H9 (cell line): Measurements from ENCODE around the gene PSKH1. TPM values are rescaled to one million over a fixed set of nuclear protein-coding genes. Genes with fewer than 3 reads are reported as not detected.

Experiments used
- DNase-seq: peaks from one replicate; pipeline ENCODE4 v3.0.0-alpha.2; 2017
- H2AFZ ChIP-seq: one replicate; pipeline ENCODE4 v1.6.1; 2013; ENCODE audit warnings: mild to moderate bottlenecking, low read length, control low read depth, moderate library complexity
- H2AK5ac ChIP-seq: 2 replicates; pipeline ENCODE4 v1.6.1; 2013; ENCODE audit warnings: low read length, control low read depth, mixed read lengths; ENCODE audit not compliant: insufficient read length
- H2BK120ac ChIP-seq: one replicate; pipeline ENCODE4 v1.6.1; 2013; ENCODE audit warnings: low read depth, mild to moderate bottlenecking, low read length, control low read depth, inconsistent platforms; ENCODE audit not compliant: poor library complexity, severe bottlenecking
- H2BK12ac ChIP-seq: 2 replicates; pipeline ENCODE4 v1.6.1; 2013; ENCODE audit warnings: low read length, control low read depth, mixed read lengths, low read depth; ENCODE audit not compliant: insufficient read length
- H2BK15ac ChIP-seq: 2 replicates; pipeline ENCODE4 v1.6.1; 2013; ENCODE audit warnings: low read depth, low read length, control low read depth
- H2BK20ac ChIP-seq: one replicate; pipeline ENCODE4 v1.6.1; 2013; ENCODE audit warnings: low read depth, mild to moderate bottlenecking, low read length, control low read depth, inconsistent platforms; ENCODE audit not compliant: poor library complexity, severe bottlenecking
- H2BK5ac ChIP-seq: 2 replicates; pipeline ENCODE4 v1.6.1; 2013; ENCODE audit warnings: low read length, control low read depth, mixed read lengths; ENCODE audit not compliant: insufficient read length
- H3K14ac ChIP-seq: 2 replicates; pipeline ENCODE4 v1.6.1; 2013; ENCODE audit warnings: low read length, control low read depth; ENCODE audit not compliant: insufficient read depth
- H3K18ac ChIP-seq: 2 replicates; pipeline ENCODE4 v1.6.1; 2013; ENCODE audit warnings: low read depth, mild to moderate bottlenecking, mixed read lengths, low read length, control low read depth; ENCODE audit not compliant: insufficient read length
- H3K23ac ChIP-seq: 2 replicates; pipeline ENCODE4 v1.6.1; 2013; ENCODE audit warnings: low read length, control low read depth, mixed read lengths, low read depth; ENCODE audit not compliant: insufficient read length
- H3K23me2 ChIP-seq: 2 replicates; pipeline ENCODE4 v1.6.1; 2013; ENCODE audit warnings: low read depth, mild to moderate bottlenecking, mixed read lengths, low read length, control low read depth; ENCODE audit not compliant: insufficient read length, poor library complexity, severe bottlenecking
- H3K27ac ChIP-seq: 2 replicates; pipeline ENCODE4 v1.5.1; 2013; ENCODE audit warnings: low read length, control low read depth, mixed read lengths, low read depth; ENCODE audit not compliant: insufficient read length
- H3K27me3 ChIP-seq: 2 replicates; pipeline ENCODE4 v1.6.1; 2013; ENCODE audit warnings: low read length, control low read depth, inconsistent platforms; ENCODE audit not compliant: insufficient read depth
- H3K4ac ChIP-seq: 2 replicates; pipeline ENCODE4 v1.6.1; 2013; ENCODE audit warnings: low read depth, mild to moderate bottlenecking, control low read depth, inconsistent platforms, low read length, moderate library complexity
- H3K4me1 ChIP-seq: 2 replicates; pipeline ENCODE4 v1.6.1; 2013; ENCODE audit warnings: low read length, control low read depth, inconsistent platforms; ENCODE audit not compliant: insufficient read depth
- H3K4me2 ChIP-seq: 2 replicates; pipeline ENCODE4 v1.6.1; 2013; ENCODE audit warnings: low read length, control low read depth, mixed read lengths; ENCODE audit not compliant: insufficient read length, insufficient read depth
- H3K56ac ChIP-seq: 2 replicates; pipeline ENCODE4 v1.6.1; 2013; ENCODE audit warnings: low read depth, mild to moderate bottlenecking, mixed read lengths, low read length, control low read depth; ENCODE audit not compliant: insufficient read length
- H3K79me1 ChIP-seq: 2 replicates; pipeline ENCODE4 v1.6.1; 2013; ENCODE audit warnings: low read depth, mild to moderate bottlenecking, moderate library complexity, low read length, control low read depth, inconsistent platforms; ENCODE audit not compliant: insufficient read depth, poor library complexity, severe bottlenecking
- H3K79me2 ChIP-seq: 2 replicates; pipeline ENCODE4 v1.6.1; 2013; ENCODE audit warnings: low read length, control low read depth, inconsistent platforms; ENCODE audit not compliant: insufficient read depth
- H3K9ac ChIP-seq: 2 replicates; pipeline ENCODE4 v1.6.1; 2013; ENCODE audit warnings: low read length, control low read depth, mixed read lengths; ENCODE audit not compliant: insufficient read length; ENCODE audit errors: extremely low read depth
- H3K9me3 ChIP-seq: one replicate; pipeline ENCODE4 v1.6.1; 2013; ENCODE audit warnings: low read depth, low read length, inconsistent platforms; ENCODE audit not compliant: control insufficient read depth
- H3T11ph ChIP-seq: one replicate; pipeline ENCODE4 v1.6.1; 2013; ENCODE audit warnings: mild to moderate bottlenecking, low read length, control low read depth, inconsistent platforms
- H4K20me1 ChIP-seq: one replicate; pipeline ENCODE4 v1.6.1; 2013; ENCODE audit not compliant: control insufficient read depth, insufficient read length, insufficient read depth
- H4K5ac ChIP-seq: 2 replicates; pipeline ENCODE4 v1.6.1; 2013; ENCODE audit warnings: low read depth, mild to moderate bottlenecking, mixed read lengths, low read length, control low read depth; ENCODE audit not compliant: insufficient read length
- H4K8ac ChIP-seq: replicated peaks from 2 replicates; pipeline ENCODE4 v1.6.1; 2013; ENCODE audit warnings: low read length, control low read depth, mixed read lengths, low read depth; ENCODE audit not compliant: insufficient read length
- H4K91ac ChIP-seq: 2 replicates; pipeline ENCODE4 v1.6.1; 2013; ENCODE audit warnings: low read depth, mild to moderate bottlenecking, moderate library complexity, mixed read lengths, low read length, control low read depth; ENCODE audit not compliant: insufficient read length
- H3K27ac Mint-ChIP-seq, 3 experiments: 2 replicates in 2 of 3; 3 replicates in 1 of 3; pipeline ENCODE4 v1.8.0; 2020 to 2021; ENCODE audit warnings: mixed read lengths in 3 of 3, mild to moderate bottlenecking in 1 of 3, moderate library complexity in 1 of 3
- H3K27me3 Mint-ChIP-seq: 2 replicates; pipeline ENCODE4 v1.8.0; 2021; ENCODE audit warnings: low read depth, mild to moderate bottlenecking, moderate library complexity, mixed read lengths
- H3K36me3 Mint-ChIP-seq, 3 experiments: 2 replicates in 2 of 3; 3 replicates in 1 of 3; pipeline ENCODE4 v1.8.0; 2020 to 2021; ENCODE audit warnings: low read depth in 3 of 3, mixed read lengths in 3 of 3; ENCODE audit not compliant: insufficient read depth in 1 of 3
- H3K4me1 Mint-ChIP-seq, 2 experiments: 2 replicates each; pipeline ENCODE4 v1.8.0; 2020; ENCODE audit warnings: mixed read lengths in 2 of 2
- H3K4me3 Mint-ChIP-seq, 2 experiments: 2 replicates in 1 of 2; 3 replicates in 1 of 2; pipeline ENCODE4 v1.8.0; 2020 to 2021; ENCODE audit warnings: mild to moderate bottlenecking in 2 of 2, mixed read lengths in 2 of 2, moderate library complexity in 1 of 2
- H3K9me3 Mint-ChIP-seq, 2 experiments: 2 replicates in 1 of 2; 3 replicates in 1 of 2; pipeline ENCODE4 v1.8.0; 2020; ENCODE audit warnings: mild to moderate bottlenecking in 2 of 2, mixed read lengths in 2 of 2, moderate library complexity in 1 of 2
- WGBS: extraction: QIAGEN DNeasy Blood & Tissue Kit; methylation state at CpG from one replicate; pipeline ENCODE4 v1.1.7; 2013; ENCODE audit warnings: missing lambda C conversion rate, low lambda C conversion rate, mixed read lengths; ENCODE audit not compliant: insufficient read length; ENCODE audit errors: extremely low coverage; 5-methylcytosine and 5-hydroxymethylcytosine counted together
- total RNA-seq: library from RNA; stranded (reverse); gene quantifications from 2 replicates; pipeline ENCODE4 v1.2.1, GENCODE V29; 2021
- TF ChIP-seq, protein P1 (sequence below): fragments of 200-600 bp; sonication (generic); conservative IDR thresholded peaks from 3 replicates; pipeline ENCODE4 v1.8.0; 2021; ENCODE audit warnings: antibody characterized with exemption, mild to moderate bottlenecking

PSKH1 gene
- total RNA-seq, 1 experiment from 2014 or later = 29.1 TPM

- H3K9me3 ChIP-seq = no peaks in the 10 kb centered on the region
- Mint-ChIP-seq H3K27me3 (no peaks in the 10 kb centered on the region), H3K27ac (no peak overlapping the region), H3K4me3 (no peak overlapping the region), H3K4me1 (no peaks in the 10 kb centered on the region), H3K36me3 (peaks cover 18 to 78% (median 53%) of the 10 kb centered on the region in 3 experiments; a peak in 6 of 7 replicates), H3K9me3 (no peaks in the 10 kb centered on the region)
- H4K8ac ChIP-seq = no peak overlapping the region
- H3K23me2 ChIP-seq = no peaks in the 10 kb centered on the region
- H2BK12ac ChIP-seq = no peak overlapping the region
- H2AFZ ChIP-seq = no peak overlapping the region
- no peaks in the 10 kb centered on the region for H3K4me1 ChIP-seq
- H3K4me2 ChIP-seq = no peak overlapping the region
- no peak overlapping the region for H3K14ac ChIP-seq
- no peaks in the 10 kb centered on the region for H3K27me3 ChIP-seq
- no peak overlapping the region for H4K91ac ChIP-seq
- no peak overlapping the region for H2BK15ac ChIP-seq
- no peak overlapping the region for H3K18ac ChIP-seq
- no peak overlapping the region for H3K23ac ChIP-seq
- H3T11ph ChIP-seq = no peak overlapping the region
- no peaks in the 10 kb centered on the region for H3K79me2 ChIP-seq
- H2BK120ac ChIP-seq = no peak overlapping the region
- DNase-seq = no peak
- H3K4ac ChIP-seq = no peak overlapping the region
- H3K56ac ChIP-seq = no peak overlapping the region
- no peaks in the 10 kb centered on the region for H3K79me1 ChIP-seq
- no CpG with 5 or more reads among the region's 16 CpGs for WGBS
- H2BK5ac ChIP-seq = no peak overlapping the region
- H4K20me1 ChIP-seq = no peaks in the 10 kb centered on the region
- H4K5ac ChIP-seq = no peak overlapping the region
- no peak overlapping the region for H2BK20ac ChIP-seq
- H3K9ac ChIP-seq = no peak overlapping the region
- H3K27ac ChIP-seq = no peak overlapping the region
- TF ChIP-seq, protein P1, sequence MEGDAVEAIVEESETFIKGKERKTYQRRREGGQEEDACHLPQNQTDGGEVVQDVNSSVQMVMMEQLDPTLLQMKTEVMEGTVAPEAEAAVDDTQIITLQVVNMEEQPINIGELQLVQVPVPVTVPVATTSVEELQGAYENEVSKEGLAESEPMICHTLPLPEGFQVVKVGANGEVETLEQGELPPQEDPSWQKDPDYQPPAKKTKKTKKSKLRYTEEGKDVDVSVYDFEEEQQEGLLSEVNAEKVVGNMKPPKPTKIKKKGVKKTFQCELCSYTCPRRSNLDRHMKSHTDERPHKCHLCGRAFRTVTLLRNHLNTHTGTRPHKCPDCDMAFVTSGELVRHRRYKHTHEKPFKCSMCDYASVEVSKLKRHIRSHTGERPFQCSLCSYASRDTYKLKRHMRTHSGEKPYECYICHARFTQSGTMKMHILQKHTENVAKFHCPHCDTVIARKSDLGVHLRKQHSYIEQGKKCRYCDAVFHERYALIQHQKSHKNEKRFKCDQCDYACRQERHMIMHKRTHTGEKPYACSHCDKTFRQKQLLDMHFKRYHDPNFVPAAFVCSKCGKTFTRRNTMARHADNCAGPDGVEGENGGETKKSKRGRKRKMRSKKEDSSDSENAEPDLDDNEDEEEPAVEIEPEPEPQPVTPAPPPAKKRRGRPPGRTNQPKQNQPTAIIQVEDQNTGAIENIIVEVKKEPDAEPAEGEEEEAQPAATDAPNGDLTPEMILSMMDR = no peak
- H2AK5ac ChIP-seq = no peak overlapping the region
Measured at GRCh38 chr16:67950335-67950843, 57.3 kb downstream of the PSKH1 start.
